ENCODE measurements around the gene FAM193B. TPM values are rescaled to one million over a fixed set of nuclear protein-coding genes. Genes with fewer than 3 reads are reported as not detected.

FAM193B gene
- total RNA-seq, 4 donors from 2014 or later, result 16.5 to 117 (median 39.4) TPM

DNA sequence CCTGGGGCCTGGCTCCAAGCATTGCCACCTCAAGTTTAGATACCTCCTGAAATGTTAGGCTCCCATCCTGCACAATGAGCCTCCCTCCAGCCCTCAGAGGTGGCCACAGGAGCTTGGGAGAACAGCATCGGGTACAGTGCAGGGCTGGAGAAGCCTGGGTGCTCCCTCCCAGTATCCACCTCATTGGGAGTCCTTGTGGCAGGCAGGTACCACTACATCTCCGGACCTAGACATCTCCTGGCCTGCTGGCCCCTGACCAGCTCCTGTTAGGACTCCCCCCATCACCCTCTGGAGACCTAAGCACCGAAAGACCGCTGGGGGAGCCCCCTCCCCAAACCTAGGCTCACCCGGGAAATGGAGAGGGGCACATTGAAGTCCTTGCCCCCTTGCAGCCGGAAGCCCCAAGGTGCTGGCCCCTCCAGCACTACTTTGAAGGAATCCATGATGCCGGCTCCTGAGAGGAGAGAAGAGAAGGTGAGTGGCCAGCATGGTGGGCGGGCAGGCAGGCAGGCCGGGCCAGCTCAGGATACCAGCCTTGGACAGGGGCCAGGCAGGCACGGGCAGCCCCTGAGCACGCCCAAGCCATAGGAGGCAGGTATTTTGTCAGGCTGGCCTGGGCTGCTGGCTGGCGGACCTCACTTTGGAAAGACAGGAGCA, 58.2 kb downstream of the FAM193B start:
- peaks cover 17 to 44% of the 10 kb centered on the region in 2 donors for H3K4me1 ChIP-seq
- TF ChIP-seq, protein P1, sequence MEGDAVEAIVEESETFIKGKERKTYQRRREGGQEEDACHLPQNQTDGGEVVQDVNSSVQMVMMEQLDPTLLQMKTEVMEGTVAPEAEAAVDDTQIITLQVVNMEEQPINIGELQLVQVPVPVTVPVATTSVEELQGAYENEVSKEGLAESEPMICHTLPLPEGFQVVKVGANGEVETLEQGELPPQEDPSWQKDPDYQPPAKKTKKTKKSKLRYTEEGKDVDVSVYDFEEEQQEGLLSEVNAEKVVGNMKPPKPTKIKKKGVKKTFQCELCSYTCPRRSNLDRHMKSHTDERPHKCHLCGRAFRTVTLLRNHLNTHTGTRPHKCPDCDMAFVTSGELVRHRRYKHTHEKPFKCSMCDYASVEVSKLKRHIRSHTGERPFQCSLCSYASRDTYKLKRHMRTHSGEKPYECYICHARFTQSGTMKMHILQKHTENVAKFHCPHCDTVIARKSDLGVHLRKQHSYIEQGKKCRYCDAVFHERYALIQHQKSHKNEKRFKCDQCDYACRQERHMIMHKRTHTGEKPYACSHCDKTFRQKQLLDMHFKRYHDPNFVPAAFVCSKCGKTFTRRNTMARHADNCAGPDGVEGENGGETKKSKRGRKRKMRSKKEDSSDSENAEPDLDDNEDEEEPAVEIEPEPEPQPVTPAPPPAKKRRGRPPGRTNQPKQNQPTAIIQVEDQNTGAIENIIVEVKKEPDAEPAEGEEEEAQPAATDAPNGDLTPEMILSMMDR (IDR thresholded peaks at IDR 0.05), result peak in 2 of 4 experiments; percentile 23 to 36
- no peak for TF ChIP-seq POLR2A (IDR thresholded peaks at IDR 0.05)
- H3K27me3 ChIP-seq, result no peaks in the 10 kb centered on the region
- H3K27ac ChIP-seq, result peak overlapping the region; percentile 97 to 98
- peak; percentile 50 to 63 for DNase-seq
- intact Hi-C loops (cut with DNase I; ENCODE audit: low total_unique reads), result no loop called here
- H3K9me3 ChIP-seq, result no peaks in the 10 kb centered on the region
- H3K4me3 ChIP-seq, result peak overlapping the region; percentile 64 to 74
- no peaks in the 10 kb centered on the region for H3K36me3 ChIP-seq

DNA sequence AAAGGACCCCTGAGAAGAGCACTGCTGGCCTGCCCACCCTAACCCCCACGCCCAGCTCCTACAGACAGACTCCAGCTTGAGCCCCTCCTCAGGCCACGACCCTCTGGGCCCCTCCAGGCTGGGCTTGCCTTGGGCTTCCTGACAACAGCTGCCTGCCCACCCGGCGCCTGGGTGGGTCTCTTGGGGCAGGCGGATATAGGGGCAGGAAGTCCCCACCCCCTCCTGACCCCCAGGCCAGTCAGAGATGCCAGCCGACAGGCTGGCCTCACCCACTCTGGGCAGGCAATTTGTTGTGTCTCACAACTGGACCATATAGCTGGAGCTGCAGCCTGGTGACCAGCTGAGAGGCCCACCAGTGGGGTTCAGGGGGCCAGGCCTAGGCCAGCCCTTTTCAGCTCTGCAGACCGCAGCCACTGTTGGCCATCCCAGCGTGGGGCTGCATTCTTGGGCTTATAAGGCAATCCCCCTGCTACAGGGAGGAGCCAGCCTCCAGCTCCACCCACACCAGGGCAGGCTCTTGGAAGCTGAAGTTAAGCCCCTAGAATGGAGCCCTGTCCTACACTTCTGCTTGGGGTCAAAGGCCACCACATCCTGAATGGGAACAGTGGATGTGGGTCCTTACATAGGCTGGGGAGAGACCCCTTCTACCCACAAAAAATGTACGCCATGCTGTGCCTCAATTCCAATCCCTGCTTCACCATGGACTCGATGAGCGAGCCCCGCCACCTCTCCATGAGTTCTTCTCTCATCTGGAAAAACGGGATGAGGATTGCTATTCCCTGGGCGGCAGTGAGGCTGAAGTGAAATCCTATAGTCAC, 58.9 kb downstream of the FAM193B start:
- Histone ChIP-seq H3K4me1 (peaks cover 17 to 44% of the 10 kb centered on the region in 2 donors), H3K27me3 (no peaks in the 10 kb centered on the region), H3K4me3 (peak overlapping the region; percentile 64 to 74), H3K9me3 (no peaks in the 10 kb centered on the region), H3K27ac (peak overlapping the region; percentile 97 to 98), H3K36me3 (no peaks in the 10 kb centered on the region)
- intact Hi-C loops (cut with DNase I; ENCODE audit: low total_unique reads), result no loop called here
- DNase-seq, result peak; percentile 85 to 91
- TF ChIP-seq, protein P1 (IDR thresholded peaks at IDR 0.05), result no peak
- peak; percentile 59 to 67 for TF ChIP-seq POLR2A (IDR thresholded peaks at IDR 0.05)

DNA sequence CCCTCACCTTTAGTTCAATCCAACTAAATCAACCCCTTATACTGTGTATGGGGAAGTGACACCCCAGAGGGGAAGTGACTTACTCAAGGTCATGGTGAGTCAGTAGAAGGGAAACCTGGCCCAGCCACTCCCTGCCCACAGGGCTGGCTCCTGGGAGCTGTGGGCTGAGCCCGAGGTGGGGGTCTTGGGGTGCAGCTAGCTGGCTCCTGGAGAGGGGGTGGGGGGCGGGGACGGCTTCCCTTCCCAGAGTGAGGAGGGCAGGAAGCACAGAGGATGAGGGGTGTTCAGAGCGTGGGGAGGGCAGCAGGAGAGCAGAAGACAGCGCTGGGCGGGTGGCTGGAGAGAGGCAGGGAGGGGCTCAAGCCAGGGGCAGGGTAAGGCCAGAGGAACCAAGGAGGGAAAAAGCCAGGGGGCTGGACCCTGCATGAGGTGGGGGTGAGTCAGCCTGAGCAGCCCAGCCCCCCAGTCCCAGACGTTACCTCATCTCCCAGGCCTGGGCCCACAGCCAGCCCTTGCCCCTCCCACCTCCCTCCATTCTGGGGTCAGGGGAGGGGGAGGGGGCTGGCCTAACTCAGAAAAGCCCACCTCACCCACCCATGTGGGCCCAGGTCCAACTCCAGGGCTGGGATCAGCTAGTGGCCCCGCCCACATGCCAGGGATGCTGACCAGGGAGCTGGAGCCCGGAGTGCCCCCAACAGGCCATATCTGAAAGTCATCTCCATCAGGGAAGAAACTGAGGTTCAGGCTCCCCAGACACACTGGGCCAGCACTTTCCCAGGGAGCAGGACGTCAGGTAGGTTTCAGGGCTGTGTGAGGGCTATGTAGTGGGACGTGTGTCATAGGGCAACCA, 59.8 kb downstream of the FAM193B start:
- H3K4me3 ChIP-seq, result peak overlapping the region; percentile 64 to 74
- H3K9me3 ChIP-seq, result no peaks in the 10 kb centered on the region
- peak overlapping the region; percentile 97 to 98 for H3K27ac ChIP-seq
- no peaks in the 10 kb centered on the region for H3K27me3 ChIP-seq
- no peaks in the 10 kb centered on the region for H3K36me3 ChIP-seq
- peak; percentile 88 to 93 for DNase-seq
- TF ChIP-seq POLR2A (IDR thresholded peaks at IDR 0.05), result no peak
- TF ChIP-seq, protein P1 (IDR thresholded peaks at IDR 0.05), result peak in 3 of 4 experiments; percentile 21 to 28 (median 28)
- peaks cover 17 to 44% of the 10 kb centered on the region in 2 donors for H3K4me1 ChIP-seq
- intact Hi-C loops (cut with DNase I; ENCODE audit: low total_unique reads), result no loop called here

DNA sequence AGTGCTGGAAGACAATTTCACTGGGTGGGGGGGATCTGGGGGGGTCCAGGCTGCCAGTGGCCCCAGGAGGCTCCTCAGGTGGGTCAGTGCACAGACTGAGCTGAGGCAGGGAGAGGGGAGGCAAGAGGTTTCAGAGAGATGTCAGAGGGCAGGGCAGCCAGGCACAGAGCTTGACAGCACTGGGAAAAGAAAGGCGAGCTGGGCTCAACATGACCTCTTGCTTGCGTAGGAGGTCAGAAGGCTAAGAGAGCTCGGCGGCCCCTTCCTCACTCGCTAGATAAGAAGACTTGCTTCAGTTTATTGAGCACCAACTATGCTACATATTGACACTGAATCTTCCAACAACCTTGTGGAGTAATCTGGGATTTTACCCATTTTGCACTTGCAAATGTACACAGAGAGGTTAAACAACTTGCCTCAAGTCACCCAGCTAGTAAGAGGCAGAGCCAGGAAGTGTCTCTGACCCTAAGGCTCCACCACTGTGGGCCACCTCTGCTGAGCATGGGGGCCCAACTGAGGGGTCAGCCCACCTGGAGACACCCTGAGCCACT, 60.5 kb downstream of the FAM193B start:
- H3K36me3 ChIP-seq, result no peaks in the 10 kb centered on the region
- H3K27ac ChIP-seq, result peak overlapping the region; percentile 97 to 98
- no peaks in the 10 kb centered on the region for H3K27me3 ChIP-seq
- no peaks in the 10 kb centered on the region for H3K9me3 ChIP-seq
- intact Hi-C loops (cut with DNase I; ENCODE audit: low total_unique reads), result no loop called here
- no peak for DNase-seq
- peaks cover 17 to 44% of the 10 kb centered on the region in 2 donors for H3K4me1 ChIP-seq
- peak overlapping the region in 1 of 2 donors; percentile 64 for H3K4me3 ChIP-seq
- no peak for TF ChIP-seq POLR2A (IDR thresholded peaks at IDR 0.05)
- TF ChIP-seq, protein P1 (IDR thresholded peaks at IDR 0.05), result no peak

Data from uterus (tissue), 4 donors.